HepG2 (cell line): Measurements from ENCODE around the gene LHFPL2. TPM values are rescaled to one million over a fixed set of nuclear protein-coding genes. Genes with fewer than 3 reads are reported as not detected.

ENCODE experiments used
- ATAC-seq: fragments of 200-7000 bp; cut with Tn5 transposase; 3 replicates; pipeline ENCODE4 v1.9.1; 2020; ENCODE audit warnings: mild to moderate bottlenecking, moderate library complexity
- BruUV-seq: library from RNA; stranded (reverse); fragments of 400-500 nt; replicated peaks from 2 replicates; lab custom pipeline; 2021; lab: Mats Ljungman, UMichigan
- CTCF ChIA-PET: fragments of 300-600 bp; formaldehyde crosslinking; extraction: SDS; loops from one replicate; lab custom pipeline; 2021; ENCODE audit warnings: low total read pairs, inconsistent platforms, low intra/inter-chr PET ratio; lab: Yijun Ruan, JAX
- POLR2A ChIA-PET: fragments of 350-600 bp; sonication (Branson Sonifier 250); formaldehyde crosslinking; loops from one replicate; lab custom pipeline; 2020; ENCODE audit warnings: antibody characterized with exemption, inconsistent platforms; lab: Yijun Ruan, JAX
- DNase-seq: peaks from one replicate; pipeline ENCODE4 v3.0.0-alpha.2; 2015; ENCODE audit warnings: low spot score
- FAIRE-seq: peaks from 3 replicates; lab custom pipeline; 2011; peaks lifted over from hg19 to GRCh38; lab: Jason Lieb, UNC
- H2AFZ ChIP-seq: one replicate; pipeline ENCODE4 v1.6.1; 2011; ENCODE audit warnings: low read length, inconsistent platforms
- H3K27ac ChIP-seq: fragments of 300-600 bp; 3 replicates; pipeline ENCODE4 v1.8.0; 2011; ENCODE audit warnings: mixed run types, mild to moderate bottlenecking, mixed read lengths, low read length, inconsistent platforms; ENCODE audit not compliant: insufficient read depth; ENCODE audit errors: extremely low read length
- H3K27me3 ChIP-seq, 2 experiments: fragments of 200-600 bp in 1 of 2; 2 replicates in 1 of 2; 3 replicates in 1 of 2; pipeline versions ENCODE4 v1.6.0 to v1.8.0; 2011; ENCODE audit warnings: low read length in 2 of 2, mild to moderate bottlenecking in 2 of 2, moderate library complexity in 2 of 2, inconsistent platforms in 1 of 2; ENCODE audit not compliant: insufficient read depth in 2 of 2, control insufficient read depth in 1 of 2
- H3K36me3 ChIP-seq, 2 experiments: fragments of 200-600 bp in 1 of 2; replicated peaks in 1 of 2; 2 replicates in 1 of 2; 3 replicates in 1 of 2; pipeline versions ENCODE4 v1.5.1 to v1.8.0; 2011; ENCODE audit warnings: low read length in 2 of 2, inconsistent platforms in 1 of 2; ENCODE audit not compliant: insufficient read depth in 2 of 2, control insufficient read depth in 1 of 2
- H3K4me1 ChIP-seq: 2 replicates; pipeline ENCODE4 v1.5.1; 2012; ENCODE audit warnings: low read length, inconsistent platforms; ENCODE audit not compliant: insufficient read depth
- H3K4me2 ChIP-seq: 2 replicates; pipeline ENCODE4 v1.6.0; 2011; ENCODE audit warnings: low read depth, low read length, inconsistent platforms
- H3K4me3 ChIP-seq, 3 experiments: fragments of 200-600 bp in 1 of 3; sonication (generic), shearing (Covaris generic) in 1 of 3; replicated peaks in 1 of 3; 2 replicates each; pipeline ENCODE4 v1.5.1; 2011 to 2016; ENCODE audit warnings: low read length in 3 of 3, inconsistent platforms in 2 of 3, low read depth in 2 of 3, mild to moderate bottlenecking in 2 of 3, control low read depth in 1 of 3, mixed read lengths in 1 of 3; ENCODE audit not compliant: insufficient read depth in 1 of 3
- H3K79me2 ChIP-seq: one replicate; pipeline ENCODE4 v1.6.1; 2011; ENCODE audit warnings: low read length, inconsistent platforms; ENCODE audit not compliant: insufficient read depth
- H3K9ac ChIP-seq: 2 replicates; pipeline ENCODE4 v1.6.0; 2011; ENCODE audit warnings: mild to moderate bottlenecking, low read depth, low read length, inconsistent platforms; ENCODE audit not compliant: insufficient read depth
- H3K9me3 ChIP-seq: 2 replicates; pipeline ENCODE4 v1.5.1; 2012; ENCODE audit warnings: mild to moderate bottlenecking, low read length
- H4K20me1 ChIP-seq: 2 replicates; pipeline ENCODE4 v1.6.0; 2011; ENCODE audit warnings: inconsistent platforms, mild to moderate bottlenecking, low read length, moderate library complexity; ENCODE audit not compliant: insufficient read depth
- CAMTA2 ChIP-seq: sonication (generic); formaldehyde crosslinking; IDR thresholded peaks from 2 replicates; pipeline ENCODE4 v1.4.0; 2020; ENCODE audit warnings: mild to moderate bottlenecking, missing genetic modification reagents, borderline replicate concordance
- GFI1 ChIP-seq: sonication (generic); formaldehyde crosslinking; IDR thresholded peaks from 2 replicates; pipeline ENCODE4 v1.5.0; 2020; ENCODE audit warnings: missing genetic modification reagents, mild to moderate bottlenecking, borderline replicate concordance
- PRDM4 ChIP-seq: sonication (generic); formaldehyde crosslinking; IDR thresholded peaks from 2 replicates; pipeline ENCODE4 v1.9.0; 2021; ENCODE audit warnings: missing genetic modification reagents, borderline replicate concordance
- ZFP1 ChIP-seq: IDR thresholded peaks from 2 replicates; pipeline ENCODE4 v1.6.1; 2016
- ZNF230 ChIP-seq: sonication (generic); formaldehyde crosslinking; IDR thresholded peaks from 2 replicates; pipeline ENCODE4 v1.4.0; 2020; ENCODE audit warnings: mild to moderate bottlenecking, missing genetic modification reagents
- ZNF576 ChIP-seq: sonication (generic); formaldehyde crosslinking; IDR thresholded peaks from 2 replicates; pipeline ENCODE4 v1.4.0; 2020; ENCODE audit warnings: mild to moderate bottlenecking, missing genetic modification reagents
- ZNF710 ChIP-seq: sonication (generic); formaldehyde crosslinking; IDR thresholded peaks from 2 replicates; pipeline ENCODE4 v1.5.0; 2020; ENCODE audit warnings: mild to moderate bottlenecking, missing genetic modification reagents, borderline replicate concordance
- ZZZ3 ChIP-seq: sonication (generic); formaldehyde crosslinking; IDR thresholded peaks from 2 replicates; pipeline ENCODE4 v1.4.0; 2020; ENCODE audit warnings: missing genetic modification reagents, mild to moderate bottlenecking, borderline replicate concordance
- WGBS: methylation state at CpG from one replicate; pipeline ENCODE4 v1.1.6; 2017; ENCODE audit warnings: low lambda C conversion rate; 5-methylcytosine and 5-hydroxymethylcytosine counted together
- in situ Hi-C: cut with HindIII; loops from 2 replicates; pipeline ENCODE4 v1.10.0; 2017; ENCODE audit warnings: low pct_unique_long_range_greater_than_20kb; ENCODE audit not compliant: extremely low pct_ligation_motif_present
- intact Hi-C: fragments of 100-400 bp; cut with micrococcal nuclease; formaldehyde crosslinking; loops from one replicate; pipeline ENCODE4 v1.10.0; 2022; ENCODE audit not compliant: unreplicated experiment
- polyA plus RNA-seq, 8 experiments: library from polyadenylated mRNA; depleted of rRNA in 3 of 8; stranded (reverse) in 7 of 8; unstranded in 1 of 8; fragments of >200 nt; fragmentation: Illumina TruSeq in 4 of 8; extraction: Trizol in 4 of 8; gene quantifications; 2 replicates each; pipeline versions ENCODE4 v1.2.1 to v1.2.3, GENCODE V29; 2011 to 2016; ENCODE audit warnings: low read depth in 4 of 8, missing spikeins in 1 of 8, mixed read lengths in 1 of 8; ENCODE audit not compliant: insufficient read depth in 1 of 8
- total RNA-seq, 5 experiments: library from RNA; depleted of rRNA; stranded (reverse); fragments of >200 nt; fragmentation: Illumina TruSeq; extraction: Trizol; gene quantifications; 2 replicates each; pipeline ENCODE4 v1.2.3, GENCODE V29; 2016; ENCODE audit warnings: low read depth in 1 of 5

LHFPL2 gene
- total and polyA plus RNA-seq, 2 of the 13 experiments (the other 11 are each of a cell fraction or from before 2014, with no cell fraction given) = 6.0 to 20.0 TPM

GRCh38 chr5:78542321-78542840, 106.2 kb downstream of the LHFPL2 start:
- Histone ChIP-seq H3K36me3 (peaks cover 0 to 7% of the 10 kb centered on the region in 2 experiments; a peak in 2 of 5 replicates), H3K4me1 (peaks cover 14% of the 10 kb centered on the region), H3K79me2 (peaks cover 12% of the 10 kb centered on the region), H3K9ac (no peak overlapping the region), H4K20me1 (peaks cover 12% of the 10 kb centered on the region; the same call in 1 of the 2 replicates), H3K27me3 (no peaks in the 10 kb centered on the region), H3K27ac (no peak overlapping the region), H2AFZ (no peak overlapping the region), H3K4me3 (no peak overlapping the region), H3K9me3 (no peaks in the 10 kb centered on the region), H3K4me2 (no peak overlapping the region)
- ChIA-PET CTCF (no interaction called here), POLR2A (no interaction called here)
- 94% methylated on average over 6 of the region's 6 CpGs for WGBS
- BruUV-seq = no TSS peak
- TF ChIP-seq GFI1 (CRISPR knock-in tag) = no peak
- no peak for TF ChIP-seq ZZZ3
- no peak for TF ChIP-seq ZNF230 (CRISPR knock-in tag)
- no peak for TF ChIP-seq ZFP1 (CRISPR knock-in tag)
- no peak for TF ChIP-seq ZNF710 (CRISPR knock-in tag)
- TF ChIP-seq ZNF576 (CRISPR knock-in tag) = no peak
- no peak for TF ChIP-seq PRDM4
- TF ChIP-seq CAMTA2 (CRISPR knock-in tag) = no peak
- in situ Hi-C loops = no loop called here
- intact Hi-C loops = no loop called here
- no peak for DNase-seq
- no peak for ATAC-seq
- FAIRE-seq = no peak
